Skeletal muscle tissue (tissue), 4 donors: ENCODE results near the gene NCAPG2. TPM values are rescaled to one million over a fixed set of nuclear protein-coding genes. Genes with fewer than 3 reads are reported as not detected.

Experiments
- H3K27ac ChIP-seq: one replicate; pipeline ENCODE4 v1.7.0; 2013; ENCODE audit warnings: mild to moderate bottlenecking, low read depth, low read length, inconsistent platforms
- H3K27me3 ChIP-seq, 3 donors: one replicate each; pipeline ENCODE4 v1.7.0; 2013; ENCODE audit warnings: low read length in 3 of 3; ENCODE audit not compliant: control insufficient read depth in 3 of 3, insufficient read depth in 3 of 3
- H3K36me3 ChIP-seq, 3 donors: one replicate each; pipeline ENCODE4 v1.7.0; 2013; ENCODE audit warnings: low read length in 3 of 3; ENCODE audit not compliant: control insufficient read depth in 3 of 3, insufficient read depth in 3 of 3
- H3K4me1 ChIP-seq, 3 donors: one replicate each; pipeline ENCODE4 v1.7.0; 2013; ENCODE audit warnings: low read length in 3 of 3, mild to moderate bottlenecking in 3 of 3; ENCODE audit not compliant: control insufficient read depth in 3 of 3, insufficient read depth in 3 of 3
- H3K4me3 ChIP-seq, 3 donors: one replicate each; pipeline ENCODE4 v1.7.0; 2013; ENCODE audit warnings: low read length in 3 of 3
- H3K9ac ChIP-seq, 3 donors: one replicate each; pipeline ENCODE4 v1.7.0; 2013; ENCODE audit warnings: low read length in 3 of 3, mild to moderate bottlenecking in 3 of 3, moderate library complexity in 2 of 3, low read depth in 1 of 3
- H3K9me3 ChIP-seq, 3 donors: one replicate each; pipeline ENCODE4 v1.7.0; 2013; ENCODE audit warnings: low read length in 3 of 3; ENCODE audit not compliant: control insufficient read depth in 3 of 3
- total RNA-seq: library from RNA; depleted of rRNA; stranded (reverse); fragments of >200 nt; gene quantifications from one replicate; pipeline ENCODE4 v1.2.3, GENCODE V29; 2014
- donor health status: Osteomylitis.

The NCAPG2 gene
- total RNA-seq, 1 donor from 2014 or later: 9.4 TPM

DNA sequence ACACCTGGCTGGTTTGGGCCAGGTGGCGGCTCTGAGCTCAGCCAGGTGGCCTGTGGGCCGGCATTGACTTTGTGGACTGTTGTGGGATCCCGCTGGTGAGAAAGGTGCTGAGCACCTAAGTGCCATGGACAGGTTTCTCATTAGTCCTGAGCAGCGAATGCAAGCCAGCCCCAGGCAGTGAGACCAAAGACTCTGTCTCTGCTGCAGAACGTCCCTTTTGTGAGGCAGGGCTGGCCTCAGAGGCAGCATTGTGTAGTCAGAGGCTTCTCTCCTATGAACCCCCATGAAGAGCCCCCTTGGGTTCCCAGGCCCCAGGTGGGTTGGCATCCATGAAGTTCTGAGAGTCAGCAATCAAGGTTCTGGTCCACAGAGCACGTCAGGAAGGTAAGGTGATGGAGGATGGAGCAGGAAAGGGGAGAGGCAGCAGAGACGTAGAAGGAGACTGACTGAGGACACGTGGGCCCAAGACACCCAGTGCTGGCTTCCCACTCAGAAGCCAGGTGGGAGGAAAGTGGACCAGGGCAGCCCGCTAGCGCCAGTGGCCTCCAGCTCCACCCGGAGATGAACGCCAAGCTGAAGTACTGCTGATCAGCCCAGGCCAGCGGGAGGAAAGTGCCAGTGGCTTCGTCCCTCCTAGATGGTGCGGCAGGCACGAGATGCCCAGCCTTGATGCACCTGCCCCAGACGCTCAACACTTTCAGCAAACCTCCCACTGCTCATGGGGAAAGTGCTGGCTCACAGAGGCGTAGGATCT, 97.8 kb downstream of the NCAPG2 start:
- peaks cover 0 to 3% (median 2%) of the 10 kb centered on the region in 3 donors for H3K36me3 ChIP-seq
- no peaks in the 10 kb centered on the region for H3K4me1 ChIP-seq
- H3K27ac ChIP-seq: no peak overlapping the region
- H3K9ac ChIP-seq: no peak overlapping the region
- H3K4me3 ChIP-seq: no peak overlapping the region
- no peaks in the 10 kb centered on the region for H3K9me3 ChIP-seq
- H3K27me3 ChIP-seq: no peaks in the 10 kb centered on the region

- Histone ChIP-seq H3K27ac (no peak overlapping the region), H3K9me3 (no peaks in the 10 kb centered on the region), H3K27me3 (no peaks in the 10 kb centered on the region), H3K4me1 (no peaks in the 10 kb centered on the region), H3K36me3 (peaks cover 0 to 3% (median 2%) of the 10 kb centered on the region in 3 donors), H3K9ac (no peak overlapping the region), H3K4me3 (no peak overlapping the region)
Measured at GRCh38 chr7:158606129-158606528, 98.5 kb downstream of the NCAPG2 start.

DNA sequence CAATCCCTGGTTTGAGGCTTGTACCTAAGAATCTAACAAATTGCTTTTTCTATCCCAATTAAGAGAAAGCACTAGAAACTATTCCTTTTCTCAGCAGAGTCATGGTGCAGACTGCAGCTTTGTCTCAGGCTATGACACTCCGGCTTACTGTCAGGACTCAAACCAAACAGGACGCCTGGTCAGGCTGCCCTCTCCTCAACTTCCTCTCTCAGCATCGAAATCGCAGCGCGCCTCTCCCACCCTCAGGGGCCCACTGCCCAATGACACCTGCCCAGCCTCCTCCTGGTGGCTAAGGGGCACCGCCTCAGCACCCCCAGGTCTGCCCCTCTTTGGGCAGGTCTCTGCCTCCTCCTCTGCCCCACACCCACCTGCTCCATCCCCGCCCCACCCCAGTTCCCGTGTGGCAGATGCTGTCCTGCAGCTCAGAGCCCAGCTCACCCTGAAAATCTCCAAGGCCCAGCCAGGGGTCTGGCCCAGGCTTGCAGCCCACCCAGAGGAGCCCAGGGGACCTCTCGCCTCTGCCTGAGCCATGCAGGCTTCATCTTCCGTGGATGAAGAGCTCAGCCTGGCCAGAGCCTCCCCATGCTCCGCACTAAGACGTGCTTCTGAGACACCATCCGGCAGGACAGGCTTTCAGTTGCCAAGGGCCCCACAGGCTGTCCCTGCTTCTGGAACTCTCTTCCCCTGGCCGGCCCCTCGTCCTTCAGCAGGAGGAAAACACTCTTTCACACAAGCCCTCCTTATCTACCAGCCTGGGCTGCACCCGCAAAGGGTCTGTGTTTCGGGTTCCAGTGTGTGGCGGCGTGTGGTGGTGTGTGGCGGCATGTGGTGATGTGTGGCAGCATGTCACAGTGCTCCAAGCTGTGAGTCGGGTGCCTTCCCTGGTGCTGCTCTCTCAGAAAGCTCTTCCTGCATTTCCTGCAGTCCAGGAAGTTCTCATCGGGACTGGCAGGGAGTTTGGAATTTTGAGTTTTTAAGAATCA, 100.5 kb downstream of the NCAPG2 start:
- Histone ChIP-seq H3K9me3 (no peaks in the 10 kb centered on the region), H3K9ac (no peak overlapping the region), H3K27ac (no peak overlapping the region), H3K4me3 (no peak overlapping the region), H3K27me3 (no peaks in the 10 kb centered on the region), H3K4me1 (no peaks in the 10 kb centered on the region), H3K36me3 (peaks cover 0 to 3% (median 2%) of the 10 kb centered on the region in 3 donors)

- no peaks in the 10 kb centered on the region for H3K27me3 ChIP-seq
- no peak overlapping the region for H3K4me3 ChIP-seq
- no peaks in the 10 kb centered on the region for H3K4me1 ChIP-seq
- H3K9me3 ChIP-seq: no peaks in the 10 kb centered on the region
- H3K9ac ChIP-seq: no peak overlapping the region
- H3K36me3 ChIP-seq: peaks cover 0 to 3% (median 2%) of the 10 kb centered on the region in 3 donors
- H3K27ac ChIP-seq: no peak overlapping the region
Measured at GRCh38 chr7:158602905-158603772, 101.5 kb downstream of the NCAPG2 start.

DNA sequence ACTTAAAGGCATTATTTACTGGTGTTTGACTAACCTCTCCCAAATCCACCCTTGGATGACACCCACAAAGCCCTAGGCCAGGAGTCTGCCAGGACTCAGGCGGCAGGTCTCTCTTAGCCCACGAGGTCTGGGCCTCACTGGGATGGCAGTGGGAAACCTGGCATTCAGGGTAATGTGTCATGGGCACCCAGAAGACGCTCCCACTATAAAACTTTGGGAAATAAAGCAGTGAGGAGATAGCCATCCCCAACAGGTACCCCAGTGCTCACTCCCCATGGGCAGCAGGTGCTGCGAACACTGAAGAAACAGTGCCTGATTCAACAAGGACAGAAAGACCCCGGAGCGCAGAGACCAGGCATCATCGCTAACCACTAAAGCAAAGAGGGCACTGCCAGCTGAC, 102.6 kb downstream of the NCAPG2 start:
- no peaks in the 10 kb centered on the region for H3K9me3 ChIP-seq
- no peak overlapping the region for H3K9ac ChIP-seq
- no peaks in the 10 kb centered on the region for H3K36me3 ChIP-seq
- H3K27me3 ChIP-seq: no peaks in the 10 kb centered on the region
- H3K4me3 ChIP-seq: no peak overlapping the region
- H3K4me1 ChIP-seq: no peaks in the 10 kb centered on the region
- H3K27ac ChIP-seq: no peak overlapping the region

- no peak overlapping the region for H3K27ac ChIP-seq
- no peak overlapping the region for H3K4me3 ChIP-seq
- no peaks in the 10 kb centered on the region for H3K27me3 ChIP-seq
- no peaks in the 10 kb centered on the region for H3K4me1 ChIP-seq
- H3K9ac ChIP-seq: no peak overlapping the region
- H3K36me3 ChIP-seq: no peaks in the 10 kb centered on the region
- H3K9me3 ChIP-seq: no peaks in the 10 kb centered on the region
Measured at GRCh38 chr7:158601090-158601489, 103.5 kb downstream of the NCAPG2 start.

DNA sequence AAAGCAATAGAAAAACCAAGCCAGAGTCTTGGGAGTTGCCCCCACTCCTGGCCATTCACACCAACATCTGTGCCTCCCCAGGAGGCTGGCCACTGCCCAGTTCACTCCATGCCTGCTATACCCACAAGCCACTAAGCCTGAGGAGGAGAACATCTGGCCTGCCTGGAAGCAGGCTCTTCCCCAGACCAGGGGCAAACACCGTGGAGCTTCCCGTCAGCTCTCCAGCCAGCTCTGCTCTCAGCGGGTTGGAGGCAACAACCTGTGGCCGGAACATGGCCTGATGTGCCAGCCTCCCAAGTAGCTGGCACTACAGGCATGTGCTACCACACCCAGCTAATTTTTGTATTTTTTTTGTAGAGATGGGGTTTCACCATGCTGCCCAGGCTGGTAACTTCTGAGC, 107.9 kb downstream of the NCAPG2 start:
- no peak overlapping the region for H3K4me3 ChIP-seq
- H3K36me3 ChIP-seq: no peaks in the 10 kb centered on the region
- H3K9me3 ChIP-seq: peaks cover 0 to 6% (median 4%) of the 10 kb centered on the region in 3 donors
- H3K27ac ChIP-seq: no peak overlapping the region
- H3K9ac ChIP-seq: no peak overlapping the region
- H3K4me1 ChIP-seq: no peaks in the 10 kb centered on the region
- peaks cover 0 to 3% (median 0%) of the 10 kb centered on the region in 3 donors for H3K27me3 ChIP-seq

- peaks cover 0 to 3% (median 0%) of the 10 kb centered on the region in 3 donors for H3K27me3 ChIP-seq
- H3K4me3 ChIP-seq: no peak overlapping the region
- no peaks in the 10 kb centered on the region for H3K36me3 ChIP-seq
- no peak overlapping the region for H3K27ac ChIP-seq
- peaks cover 0 to 6% (median 4%) of the 10 kb centered on the region in 3 donors for H3K9me3 ChIP-seq
- no peak overlapping the region for H3K9ac ChIP-seq
- H3K4me1 ChIP-seq: no peaks in the 10 kb centered on the region
Measured at GRCh38 chr7:158596309-158596708, 108.3 kb downstream of the NCAPG2 start.

DNA sequence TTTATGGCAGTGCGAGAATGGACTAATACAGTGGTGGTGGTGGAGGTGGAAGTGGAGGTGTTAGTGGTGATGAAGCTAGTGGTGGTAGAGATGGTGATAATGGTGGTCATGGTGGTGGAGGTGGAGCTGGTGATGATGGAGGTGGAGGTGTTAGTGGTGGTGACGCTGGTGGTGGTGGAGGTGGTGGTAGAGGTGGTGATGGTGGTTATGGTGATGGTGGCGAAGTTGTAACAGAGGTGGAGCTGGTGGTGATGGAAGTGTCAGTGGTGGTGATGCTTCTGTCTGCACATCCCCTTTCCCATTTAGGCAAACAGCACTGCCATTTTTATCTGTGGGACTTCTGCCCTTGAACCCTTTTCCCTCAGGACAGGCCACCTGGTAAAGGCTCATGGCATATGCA, 109.5 kb downstream of the NCAPG2 start:
- no peak overlapping the region for H3K27ac ChIP-seq
- H3K27me3 ChIP-seq: peaks cover 0 to 3% (median 0%) of the 10 kb centered on the region in 3 donors
- peaks cover 0 to 6% (median 4%) of the 10 kb centered on the region in 3 donors for H3K9me3 ChIP-seq
- H3K4me3 ChIP-seq: no peak overlapping the region
- no peak overlapping the region for H3K9ac ChIP-seq
- no peaks in the 10 kb centered on the region for H3K4me1 ChIP-seq
- no peaks in the 10 kb centered on the region for H3K36me3 ChIP-seq
